GM19099 (cell line): ENCODE measurements around the gene S100A3.
A peak's percentile ranks its signal among the peaks of the same experiment; 100 is the strongest.

ENCODE experiments used
- POLR2A ChIP-seq: IDR thresholded peaks from 3 replicates; pipeline ENCODE4 v1.6.1; 2011; ENCODE audit warnings: low read depth; ENCODE audit not compliant: insufficient read length; ENCODE audit errors: extremely low read depth

The S100A3 gene

DNA sequence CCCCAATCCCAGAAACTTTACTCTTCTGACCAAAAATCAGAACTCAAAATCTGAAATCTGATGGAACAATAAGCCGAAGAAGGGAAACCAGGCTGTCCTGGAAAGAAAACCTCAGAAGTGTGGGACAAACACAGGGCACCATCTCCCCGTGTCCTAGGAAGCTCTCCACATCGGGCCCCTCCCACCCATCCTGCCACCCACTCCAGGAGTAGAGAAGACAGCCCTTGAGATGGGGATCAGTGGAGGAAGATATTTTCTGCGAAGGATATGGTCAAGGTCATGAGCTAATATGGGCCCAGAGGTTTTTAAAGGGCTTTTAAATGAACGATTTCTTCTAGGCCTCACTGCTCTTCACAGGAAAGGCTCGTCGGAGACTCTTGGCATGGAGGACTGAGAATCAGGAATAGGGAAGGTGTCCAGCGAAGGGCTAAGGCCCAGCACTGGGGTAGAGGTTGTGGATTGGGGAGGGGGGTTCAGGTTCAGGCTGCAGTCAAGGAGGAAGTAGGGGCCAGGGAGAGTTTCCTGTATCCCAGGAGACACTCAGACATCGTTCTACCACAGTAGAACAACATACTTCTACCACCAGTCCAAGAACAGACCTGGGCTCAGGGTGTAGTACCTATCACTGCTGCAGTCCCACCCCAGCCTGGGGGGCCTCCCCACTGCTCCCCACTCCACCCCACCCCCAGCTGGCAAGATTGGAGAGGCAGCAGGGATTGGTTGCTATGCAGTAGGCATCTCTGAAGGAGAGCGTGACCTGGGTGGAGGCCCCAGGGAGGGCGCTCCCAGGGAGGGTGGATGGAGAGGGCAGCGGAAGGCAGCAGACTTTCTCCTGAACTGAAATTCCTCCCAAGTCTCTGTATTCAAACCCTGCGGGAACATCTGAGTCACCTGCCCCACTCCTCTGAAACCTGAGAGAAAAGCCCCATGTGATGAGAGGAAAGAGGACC lies 7.1 kb downstream of the S100A3 start:
- no peak for TF ChIP-seq POLR2A

DNA sequence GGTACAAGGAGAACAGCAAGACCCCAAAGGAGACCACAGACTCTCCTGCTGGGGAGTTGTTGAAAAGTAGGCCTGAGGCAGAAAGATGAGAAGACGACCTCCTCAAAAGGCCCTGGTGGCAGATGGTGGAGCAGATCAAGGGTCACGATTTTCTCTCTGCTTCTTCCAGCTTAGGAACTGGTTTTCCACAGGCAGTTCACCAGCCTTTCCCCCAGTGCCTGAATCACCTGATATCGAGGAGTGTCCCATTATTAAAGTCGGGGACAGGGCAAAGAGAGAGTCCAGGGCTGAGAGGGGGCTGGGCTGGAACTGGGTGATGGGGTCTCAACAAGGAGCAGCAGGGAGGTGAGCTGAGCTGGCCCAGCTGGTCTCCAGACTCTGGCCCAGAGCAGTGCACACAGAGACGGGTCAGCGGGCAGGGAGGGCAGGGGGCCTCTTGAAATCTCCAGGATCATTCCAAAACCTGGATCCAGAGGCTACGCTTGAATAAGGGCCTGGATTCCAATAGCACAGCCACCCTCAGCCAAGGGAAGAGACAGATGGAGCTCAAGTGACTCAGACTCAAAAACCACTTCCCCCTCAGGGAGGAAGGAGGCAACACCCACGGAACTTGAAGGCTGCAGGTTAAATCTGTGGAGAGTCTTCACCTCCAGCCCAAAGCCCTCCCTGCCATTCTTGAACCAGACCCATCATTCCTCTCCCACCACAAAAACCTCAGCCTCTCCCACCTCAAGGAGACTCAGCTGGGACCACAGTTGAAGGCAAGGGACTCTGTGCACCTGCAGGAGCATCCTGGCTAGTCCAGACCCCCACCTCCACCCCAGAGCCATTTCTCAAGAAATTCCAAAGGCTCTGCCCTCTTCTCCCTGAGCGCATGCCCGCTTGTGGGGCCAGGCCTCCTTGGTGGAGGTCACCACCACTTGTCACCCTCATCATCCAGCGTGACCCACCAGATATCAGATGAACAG lies 8.4 kb downstream of the S100A3 start, which contains the start of gene S100A5:
TSS of gene S100A5 (minus strand) at position 541 of the 968 bp plus-strand sequence. CDS start 743 bp downstream, outside the sequence.
- no peak for TF ChIP-seq POLR2A

DNA sequence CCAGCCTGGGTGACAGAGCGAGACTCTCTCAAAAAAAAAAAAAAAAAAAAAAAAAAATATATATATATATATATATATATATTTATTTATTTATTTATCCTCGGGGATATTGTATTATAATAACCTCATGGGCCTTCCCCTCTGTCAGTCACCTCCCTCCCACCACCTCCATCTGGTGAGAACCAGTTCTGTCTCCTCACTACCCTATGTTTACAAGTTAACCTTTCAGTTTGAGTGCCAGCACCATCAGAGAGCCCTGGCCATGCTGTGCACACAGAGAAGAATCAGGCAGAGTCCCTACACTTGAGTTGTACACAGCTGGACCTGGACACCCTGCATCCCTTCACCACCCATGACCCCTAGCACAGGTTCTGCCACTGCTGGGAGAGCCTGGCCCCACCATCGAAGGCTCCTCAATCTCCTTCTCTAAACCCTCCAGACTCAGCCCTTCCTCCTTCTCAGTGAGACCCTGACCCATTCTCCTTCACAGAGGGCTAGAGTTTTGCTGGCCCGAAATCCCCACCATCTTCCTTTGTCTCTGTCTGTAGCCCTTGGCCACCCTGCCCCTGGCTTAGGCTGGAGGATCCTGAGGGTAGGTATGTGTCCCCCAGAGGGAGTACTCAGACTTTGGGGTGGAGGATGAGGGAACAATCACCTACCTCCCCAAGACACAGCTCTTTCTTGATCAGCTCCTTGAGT lies 9.5 kb downstream of the S100A3 start:
- no peak for TF ChIP-seq POLR2A

DNA sequence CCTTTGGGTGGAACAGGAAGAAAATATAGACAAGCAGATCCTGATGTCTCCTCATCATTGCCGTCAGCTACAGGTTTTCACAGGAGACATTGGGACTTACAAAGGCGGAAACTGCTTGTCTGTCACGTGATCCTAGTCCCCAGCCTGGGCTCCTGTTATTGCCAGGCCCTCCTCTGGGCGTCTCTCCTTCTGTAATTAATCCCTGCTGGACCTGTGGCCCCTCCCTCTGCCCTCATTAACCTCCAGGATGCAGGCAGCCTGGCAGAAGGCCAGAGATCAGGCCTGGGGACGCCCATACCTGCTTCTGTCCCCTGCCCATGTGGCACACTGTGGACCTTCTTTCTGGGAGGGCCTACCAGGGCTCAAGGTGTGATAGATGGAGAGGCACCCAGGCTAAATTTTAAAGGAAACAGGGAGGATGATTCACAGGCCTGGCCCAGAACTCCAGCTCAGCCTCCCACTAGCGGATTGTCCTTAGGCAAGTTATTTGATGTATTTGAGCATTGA lies 10.7 kb downstream of the S100A3 start:
- TF ChIP-seq POLR2A = no peak

DNA sequence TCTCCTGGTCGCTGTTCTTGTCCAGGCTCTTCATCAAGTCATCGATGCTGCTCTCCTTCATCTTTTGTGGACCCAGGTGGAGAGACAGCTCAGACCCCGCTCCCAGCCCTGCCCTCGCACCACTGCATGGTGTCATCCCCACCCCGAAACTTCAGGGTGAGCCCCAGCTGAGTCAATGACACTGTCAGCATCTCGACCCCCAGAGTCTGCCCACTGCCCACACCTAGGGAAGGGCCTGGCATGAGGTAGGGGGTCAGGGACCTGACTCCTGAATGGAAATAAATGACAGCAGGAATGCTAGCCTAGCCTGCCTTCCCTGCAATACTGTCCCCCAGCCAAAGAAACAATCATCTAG lies 11.7 kb downstream of the S100A3 start:
- no peak for TF ChIP-seq POLR2A

DNA sequence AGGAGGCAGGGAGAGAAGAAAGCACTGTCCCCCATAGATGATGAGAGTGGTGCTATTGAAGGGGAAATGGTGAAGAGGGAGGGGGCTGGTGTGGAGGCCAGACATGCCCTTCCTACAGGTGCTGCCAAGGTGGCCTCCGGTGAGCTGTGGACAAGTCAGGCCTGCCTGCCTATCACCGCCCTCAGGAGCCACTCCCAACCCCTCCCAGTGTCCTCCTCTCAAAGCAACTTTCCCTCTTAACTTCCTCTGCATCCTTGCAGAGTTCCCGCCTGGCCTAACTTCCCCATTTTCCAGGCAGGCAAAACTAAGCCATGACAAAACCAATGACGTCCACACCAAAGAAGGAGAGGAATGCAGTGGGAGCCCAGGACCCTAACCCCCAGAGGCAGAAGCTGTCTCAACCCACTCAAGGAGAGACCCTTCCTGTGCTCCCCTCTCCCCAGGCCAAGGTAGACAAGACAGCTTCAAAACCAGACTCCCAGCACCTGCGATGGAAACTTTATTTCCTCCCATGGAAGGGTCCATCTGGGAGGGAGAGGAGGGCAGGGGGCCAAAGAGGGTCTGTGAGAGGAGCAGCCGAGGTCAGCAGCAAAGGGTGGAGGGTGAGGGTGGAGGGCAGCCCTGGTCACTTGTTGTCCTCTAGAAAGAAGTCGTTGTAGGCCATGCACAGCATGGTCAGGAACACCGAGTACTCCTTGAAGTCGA lies 12.2 kb downstream of the S100A3 start:
- no peak for TF ChIP-seq POLR2A

DNA sequence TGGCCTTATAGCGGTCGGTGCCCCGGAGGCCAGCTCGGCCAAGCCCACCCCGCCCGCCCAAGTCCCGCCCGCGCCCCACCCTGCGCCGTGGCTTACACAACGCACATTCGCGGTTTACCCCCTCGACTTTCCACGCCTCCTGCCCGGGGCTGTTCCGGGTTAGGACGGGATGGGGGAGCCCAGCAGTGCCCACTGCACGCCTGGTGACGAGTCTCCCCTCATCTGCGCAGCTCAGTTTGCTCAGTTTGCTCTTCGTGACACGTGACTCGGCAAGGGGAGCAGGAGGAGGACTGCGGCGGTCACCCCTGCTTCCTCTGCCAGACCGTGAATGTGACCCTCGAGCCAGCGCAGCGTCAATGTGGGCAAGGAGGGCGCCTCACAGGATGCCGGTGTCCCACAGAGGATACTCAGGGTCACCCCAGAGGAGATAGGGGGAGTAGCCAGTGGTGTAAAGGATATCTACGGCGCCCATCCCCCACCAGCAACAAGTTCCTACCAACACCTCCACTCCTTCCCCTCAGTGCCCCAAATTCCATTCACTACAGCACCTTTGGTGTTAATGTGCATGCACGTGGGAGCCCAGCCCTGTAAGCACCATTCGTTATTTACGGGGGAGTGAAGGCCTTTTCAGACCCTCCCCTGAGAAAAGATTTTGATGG lies 12.9 kb downstream of the S100A3 start:
- peak; percentile 50 for TF ChIP-seq POLR2A

DNA sequence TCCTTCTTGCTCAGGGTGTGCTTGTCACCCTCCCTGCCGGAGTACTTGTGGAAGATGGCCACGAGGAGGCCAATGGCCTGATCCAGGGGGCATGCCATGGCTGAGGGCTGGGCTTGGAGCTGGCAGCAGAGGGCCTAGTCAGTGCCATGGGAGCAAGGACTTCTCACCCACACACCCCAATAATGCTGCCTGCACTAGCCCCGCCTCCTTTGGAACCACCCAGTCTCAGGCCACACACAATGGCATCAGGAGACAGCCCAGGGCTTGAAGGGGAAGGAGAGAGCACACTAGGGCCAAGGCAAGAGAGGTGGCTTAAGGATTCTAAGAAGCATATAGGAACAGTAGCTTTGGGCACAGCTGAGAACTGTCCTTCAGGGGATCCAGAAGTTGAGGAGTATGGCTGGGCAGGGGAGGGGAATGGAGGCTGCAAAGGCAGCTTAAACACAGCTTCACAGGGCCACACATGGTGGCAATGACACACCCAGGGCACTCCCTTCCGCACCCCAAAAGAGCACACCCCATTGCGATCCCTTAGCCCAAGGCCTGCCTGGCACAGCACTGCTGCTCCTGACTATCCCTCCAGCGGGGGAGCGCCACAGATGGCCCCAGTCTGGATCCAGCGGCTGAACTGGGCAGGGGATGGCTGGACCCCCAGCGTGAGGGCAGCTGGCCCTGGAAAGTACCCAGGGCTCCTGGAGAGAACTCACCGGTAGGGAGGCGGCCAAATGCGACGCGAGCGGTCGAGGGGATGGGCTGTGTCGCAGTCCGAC lies 13.6 kb downstream of the S100A3 start, which contains the start of gene S100A6:
TSS of gene S100A6 (minus strand) at position 750 of the 770 bp plus-strand sequence. CDS start at position 98, 652 bp downstream.
- TF ChIP-seq POLR2A = no peak

DNA sequence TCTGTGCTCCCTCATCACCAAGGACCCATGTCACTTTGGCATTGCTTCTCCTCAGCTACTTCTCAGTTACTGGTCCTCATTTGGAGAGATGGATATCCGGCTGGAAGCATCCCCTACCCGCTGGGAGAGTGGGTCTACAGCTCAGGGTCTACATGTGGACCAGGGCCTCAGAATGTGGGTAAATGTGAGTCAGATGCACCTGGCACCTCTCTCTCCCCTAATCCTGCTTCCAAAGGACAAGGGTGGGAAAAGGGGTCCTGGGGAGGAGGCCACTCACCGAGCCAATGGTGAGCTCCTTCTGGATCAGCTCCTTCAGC lies 14.2 kb downstream of the S100A3 start:
- no peak for TF ChIP-seq POLR2A

DNA sequence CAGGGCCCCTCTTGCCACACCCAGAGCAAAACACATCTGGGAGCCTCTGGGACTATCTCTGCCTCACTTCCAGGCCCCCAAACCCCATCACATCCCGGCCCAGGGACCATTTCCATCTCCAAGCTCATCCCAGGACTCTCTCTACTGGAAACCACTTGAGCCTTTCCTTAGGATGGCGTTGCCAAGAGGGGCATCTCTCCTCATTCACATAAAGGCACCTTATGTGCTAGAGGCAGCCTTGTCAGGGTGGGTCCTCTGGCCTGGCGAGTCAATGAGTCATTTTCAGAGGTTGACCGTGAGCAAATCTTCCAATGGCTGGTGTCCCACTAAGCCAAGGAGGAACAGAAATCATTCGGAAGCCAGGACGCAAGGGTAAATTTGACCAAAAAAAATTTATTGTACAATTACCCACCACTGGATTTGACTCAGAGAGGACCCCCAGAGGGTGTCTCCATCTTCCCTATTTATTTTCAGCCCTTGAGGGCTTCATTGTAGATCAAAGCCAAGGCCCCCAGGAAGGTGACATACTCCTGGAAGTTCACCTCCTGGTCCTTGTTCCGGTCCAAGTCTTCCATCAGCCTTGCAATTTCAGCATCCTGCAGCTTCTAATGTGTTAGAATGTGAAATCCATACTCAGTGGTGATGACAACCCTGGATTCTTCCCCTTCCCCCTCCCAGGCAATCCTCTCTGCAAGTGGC lies 14.7 kb downstream of the S100A3 start:
- no peak for TF ChIP-seq POLR2A

DNA sequence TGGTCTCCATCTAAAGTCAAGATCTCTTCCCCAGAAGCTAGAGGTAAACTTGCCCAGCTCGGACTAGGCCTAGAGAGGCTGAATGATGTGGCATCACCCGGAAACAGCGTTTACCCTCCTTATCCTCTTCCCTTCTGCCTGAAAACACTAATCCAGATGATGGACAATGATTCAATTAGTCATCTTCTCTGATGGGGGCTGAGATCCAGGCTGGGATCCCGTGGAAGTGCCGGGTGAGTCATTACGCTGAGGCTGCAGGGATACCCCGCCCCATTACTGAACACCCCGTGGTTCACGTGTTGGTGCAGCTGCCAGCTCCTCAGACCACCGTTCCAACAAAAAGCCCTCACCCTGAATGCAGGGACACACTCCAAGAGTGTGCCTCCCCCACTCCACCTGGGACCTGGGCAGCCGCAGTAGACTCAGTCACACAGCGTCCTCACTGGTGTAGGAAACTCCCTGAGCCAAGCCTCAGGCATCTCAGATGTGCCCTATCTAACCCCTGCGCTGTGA lies 15.3 kb downstream of the S100A3 start:
- no peak for TF ChIP-seq POLR2A
